ENCODE measurements around the gene SMIM45.

SMIM45 gene

DNA sequence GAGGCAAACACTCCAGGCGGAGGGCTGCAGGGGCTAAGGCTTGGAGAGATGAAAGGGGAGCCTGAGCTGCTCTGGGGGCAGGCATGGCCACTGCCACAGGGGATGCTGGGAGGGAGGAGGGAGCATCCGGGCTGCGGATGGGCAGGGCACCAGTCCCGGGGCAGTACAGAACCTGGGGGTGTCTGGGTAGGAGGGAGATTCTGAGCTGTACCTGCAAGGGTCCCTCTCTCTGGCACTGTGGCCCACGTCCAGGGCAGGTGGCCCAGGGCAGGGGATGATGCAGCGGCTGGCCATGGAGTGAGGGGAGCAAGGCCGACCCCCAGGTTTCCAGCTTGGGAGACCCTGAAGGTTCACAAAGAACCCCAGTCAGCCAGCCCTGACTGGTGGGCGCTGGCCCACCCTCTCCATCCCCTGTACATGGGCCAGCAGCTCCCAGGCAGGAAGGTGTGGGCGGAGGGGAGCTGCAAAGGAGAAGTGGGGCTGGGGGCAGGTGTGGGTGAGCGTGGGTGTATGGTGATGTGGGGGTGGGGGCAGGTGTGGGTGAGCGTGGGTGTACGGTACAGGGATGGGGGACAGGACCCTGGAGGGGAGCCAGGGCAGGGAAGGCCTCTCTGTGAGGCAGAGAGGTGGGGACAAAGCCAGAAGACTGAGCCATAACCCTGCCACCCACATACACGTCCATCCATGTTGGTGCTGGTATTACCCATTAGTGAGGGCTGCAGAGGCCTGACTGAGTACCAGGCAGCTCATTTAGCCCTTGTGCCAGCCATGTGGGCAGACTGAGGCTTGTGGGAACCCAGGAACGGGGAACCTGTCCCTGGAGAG, 23.1 kb upstream of the SMIM45 start:
- no peak overlapping the region for H3K27ac Mint-ChIP-seq
- no peak overlapping the region for H3K4me3 Mint-ChIP-seq
- H3K36me3 Mint-ChIP-seq, result peaks cover 3% of the 10 kb centered on the region
- H3K27me3 Mint-ChIP-seq, result peaks cover 6% of the 10 kb centered on the region
- intact Hi-C loops (cut with micrococcal nuclease), result no loop called here
- CTCF ChIA-PET, result interaction anchor here (1.0 to 1.1 kb wide), 2 partner anchors 12 to 31 kb away, joined by 3 read pairs; no protein-coding TSS in a partner anchor
- POLR2A ChIA-PET, result interaction anchor here (0.6 to 1.5 kb wide), 4 partner anchors 9 to 80 kb away, joined by 3 to 7 read pairs (median 4); no protein-coding TSS in a partner anchor
- no peaks in the 10 kb centered on the region for H3K9me3 Mint-ChIP-seq
- no peak for DNase-seq
- peaks cover 31% of the 10 kb centered on the region for H3K4me1 Mint-ChIP-seq (ENCODE audit: low read depth)

GRCh38 chr22:41929418-41929810, 22.5 kb upstream of the SMIM45 start:
- Mint-ChIP-seq H3K36me3 (peaks cover 3% of the 10 kb centered on the region), H3K27me3 (peaks cover 6% of the 10 kb centered on the region), H3K4me3 (no peak overlapping the region), H3K27ac (no peak overlapping the region), H3K4me1 (ENCODE audit: low read depth) (peaks cover 31% of the 10 kb centered on the region), H3K9me3 (no peaks in the 10 kb centered on the region)
- POLR2A ChIA-PET, result interaction anchor here (1.5 kb wide), 2 partner anchors 10 to 14 kb away, joined by 5 to 7 read pairs; no protein-coding TSS in a partner anchor
- intact Hi-C loops (cut with micrococcal nuclease), result no loop called here
- DNase-seq, result no peak
- CTCF ChIA-PET, result interaction anchor here (1.0 kb wide), 1 partner anchor 32 kb away, joined by 3 read pairs; no protein-coding TSS in a partner anchor

DNA sequence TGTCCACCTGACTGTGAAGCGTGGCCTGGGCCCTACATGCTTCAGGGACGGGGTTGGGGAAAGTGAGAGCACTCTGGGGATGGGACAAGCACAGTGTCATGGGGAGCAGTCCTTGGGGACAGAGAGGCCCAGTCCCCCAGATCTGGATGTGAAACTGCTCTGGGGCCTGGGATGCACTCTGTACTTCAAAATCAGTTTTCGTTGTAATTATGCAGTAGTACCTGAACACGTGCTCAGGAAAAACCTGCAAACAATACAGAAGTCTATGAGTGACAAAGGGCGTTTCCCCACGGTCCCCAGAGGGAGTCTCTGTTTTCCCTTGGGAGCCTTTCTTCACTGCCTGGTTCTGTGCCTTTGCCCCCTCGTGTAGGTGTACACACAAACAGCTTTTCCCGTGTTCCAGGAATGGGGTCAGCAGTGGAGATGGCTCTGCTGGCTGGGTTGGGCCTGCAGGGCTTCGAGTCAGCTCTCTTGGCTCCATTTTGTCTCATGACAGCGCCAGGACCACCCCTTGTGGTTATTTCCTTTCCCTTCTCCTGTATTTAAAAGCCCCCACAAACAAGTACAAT, 20.2 kb upstream of the SMIM45 start:
- no peak for DNase-seq
- ChIA-PET CTCF (interaction anchor here (0.6 kb wide), 2 partner anchors 30 to 462 kb away, joined by 3 to 6 read pairs; no protein-coding TSS in a partner anchor), POLR2A (no interaction called here)
- Mint-ChIP-seq H3K27ac (no peak overlapping the region), H3K9me3 (no peaks in the 10 kb centered on the region), H3K4me3 (no peak overlapping the region), H3K27me3 (no peaks in the 10 kb centered on the region), H3K36me3 (peaks cover 8% of the 10 kb centered on the region), H3K4me1 (ENCODE audit: low read depth) (peaks cover 20% of the 10 kb centered on the region)
- intact Hi-C loops (cut with micrococcal nuclease), result no loop called here

DNA sequence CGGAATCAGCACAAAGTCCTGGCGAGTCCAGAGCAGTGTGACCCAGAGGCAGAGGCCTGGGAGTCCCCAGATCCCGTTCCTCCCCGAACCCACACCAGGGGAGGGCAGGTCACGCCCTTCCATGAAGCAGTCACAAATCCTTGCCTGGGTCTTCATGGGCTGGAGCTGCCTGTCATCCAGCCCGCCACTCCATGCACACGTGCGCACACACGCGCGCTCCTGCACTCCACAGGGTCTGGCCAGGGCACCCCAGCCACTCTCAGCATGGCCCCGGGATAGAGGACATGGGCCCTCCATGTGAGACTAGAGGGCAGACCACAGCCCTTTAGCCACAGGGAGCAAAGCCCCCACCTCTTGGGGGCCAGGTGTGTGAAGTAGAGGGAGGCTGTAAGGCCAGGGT, 19.6 kb upstream of the SMIM45 start:
- intact Hi-C loops (cut with micrococcal nuclease), result no loop called here
- H3K9me3 Mint-ChIP-seq, result no peaks in the 10 kb centered on the region
- ChIA-PET CTCF (no interaction called here), POLR2A (no interaction called here)
- H3K36me3 Mint-ChIP-seq, result peaks cover 12% of the 10 kb centered on the region
- H3K4me1 Mint-ChIP-seq (ENCODE audit: low read depth), result peaks cover 17% of the 10 kb centered on the region
- H3K4me3 Mint-ChIP-seq, result no peak overlapping the region
- H3K27me3 Mint-ChIP-seq, result no peaks in the 10 kb centered on the region
- DNase-seq, result no peak
- H3K27ac Mint-ChIP-seq, result no peak overlapping the region

DNA sequence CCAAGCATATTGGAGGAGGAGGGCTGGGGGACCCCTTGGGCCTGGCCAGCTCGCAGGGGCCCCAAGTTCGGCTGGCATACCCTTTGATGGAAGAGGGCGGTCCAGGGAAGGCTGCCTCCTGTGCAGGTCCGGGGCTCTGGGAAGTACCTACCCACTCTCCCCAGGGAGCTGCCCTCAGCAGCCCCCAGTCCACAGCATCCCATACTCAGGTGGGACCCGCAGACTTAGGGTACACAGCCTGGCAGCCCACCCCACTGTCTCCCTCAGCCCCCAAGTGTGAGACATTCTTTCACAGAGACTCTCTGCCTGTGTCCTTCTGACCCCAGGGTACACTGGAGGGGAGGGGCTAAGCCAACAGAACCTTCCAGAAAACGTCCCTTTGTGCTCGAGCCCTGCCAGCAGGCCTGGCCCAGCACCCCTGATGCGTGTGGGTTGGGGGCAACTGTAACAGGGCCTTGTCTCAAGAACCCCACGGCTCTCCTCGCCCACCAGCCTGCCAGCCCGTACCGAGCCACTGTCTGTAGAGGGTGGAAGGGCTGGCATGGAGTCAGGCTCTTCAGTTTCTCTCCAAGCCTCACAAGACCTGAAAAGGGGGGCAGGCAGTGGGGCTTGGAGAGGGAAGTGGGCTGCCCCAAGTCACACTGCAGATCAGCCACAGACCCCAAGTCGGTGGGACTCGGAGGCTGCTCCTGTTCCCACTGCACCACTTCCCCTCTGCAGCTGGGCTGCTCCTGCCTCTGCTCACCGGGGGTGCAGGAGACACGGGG, 18.4 kb upstream of the SMIM45 start:
- peaks cover 16% of the 10 kb centered on the region for H3K36me3 Mint-ChIP-seq
- no peaks in the 10 kb centered on the region for H3K27me3 Mint-ChIP-seq
- H3K27ac Mint-ChIP-seq, result no peak overlapping the region
- no peak overlapping the region for H3K4me3 Mint-ChIP-seq
- CTCF ChIA-PET, result interaction anchor here (0.7 to 1.7 kb wide), 2 partner anchors 8 to 10 kb away, joined by 3 to 13 read pairs; partner anchors contain the start of gene TNFRSF13C
- H3K9me3 Mint-ChIP-seq, result no peaks in the 10 kb centered on the region
- intact Hi-C loops (cut with micrococcal nuclease), result no loop called here
- POLR2A ChIA-PET, result interaction anchor here (0.8 kb wide), 1 partner anchor 8 kb away, joined by 3 read pairs; no protein-coding TSS in a partner anchor
- H3K4me1 Mint-ChIP-seq (ENCODE audit: low read depth), result peaks cover 11% of the 10 kb centered on the region
- DNase-seq, result no peak

GRCh38 chr22:41934284-41935014, 17.5 kb upstream of the SMIM45 start:
- ChIA-PET CTCF (interaction anchor here (0.7 to 1.7 kb wide), 2 partner anchors 8 to 11 kb away, joined by 3 to 13 read pairs; partner anchors contain the start of gene TNFRSF13C), POLR2A (interaction anchor here (0.8 to 1.0 kb wide), 2 partner anchors 9 to 102 kb away, joined by 3 read pairs; partner anchors contain the start of gene SREBF2)
- Mint-ChIP-seq H3K4me1 (ENCODE audit: low read depth) (peaks cover 11% of the 10 kb centered on the region), H3K36me3 (peaks cover 23% of the 10 kb centered on the region), H3K27me3 (no peaks in the 10 kb centered on the region), H3K4me3 (no peak overlapping the region), H3K9me3 (no peaks in the 10 kb centered on the region), H3K27ac (no peak overlapping the region)
- DNase-seq, result no peak
- intact Hi-C loops (cut with micrococcal nuclease), result no loop called here

DNA sequence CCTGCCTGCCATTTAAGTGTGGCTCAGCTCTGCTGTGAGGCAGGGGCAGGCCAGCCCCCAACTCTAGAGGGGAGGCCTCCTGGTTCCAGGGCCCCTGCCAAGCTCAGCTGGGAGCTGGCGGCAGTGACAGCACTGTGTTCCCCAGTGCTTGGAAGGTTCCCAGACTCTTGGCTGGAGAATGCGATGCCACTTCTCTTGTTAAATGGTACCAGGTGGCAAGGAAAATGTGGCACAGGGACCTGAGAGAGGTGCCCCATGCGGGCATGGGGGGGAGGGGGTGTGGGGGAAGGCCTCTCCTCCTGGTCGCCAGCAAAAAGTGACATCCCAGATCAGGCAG, 17.0 kb upstream of the SMIM45 start:
- Mint-ChIP-seq H3K36me3 (peaks cover 27% of the 10 kb centered on the region), H3K4me3 (no peak overlapping the region), H3K9me3 (no peaks in the 10 kb centered on the region), H3K4me1 (ENCODE audit: low read depth) (peaks cover 16% of the 10 kb centered on the region), H3K27ac (no peak overlapping the region), H3K27me3 (no peaks in the 10 kb centered on the region)
- CTCF ChIA-PET, result interaction anchor here (1.7 kb wide), 1 partner anchor 9 kb away, joined by 13 read pairs; the partner anchor contains the start of gene TNFRSF13C
- intact Hi-C loops (cut with micrococcal nuclease), result no loop called here
- no peak for DNase-seq
- POLR2A ChIA-PET, result interaction anchor here (1.0 to 3.5 kb wide), 2 partner anchors 9 to 103 kb away, joined by 3 to 22 read pairs; partner anchors contain the start of genes SREBF2 and TNFRSF13C

DNA sequence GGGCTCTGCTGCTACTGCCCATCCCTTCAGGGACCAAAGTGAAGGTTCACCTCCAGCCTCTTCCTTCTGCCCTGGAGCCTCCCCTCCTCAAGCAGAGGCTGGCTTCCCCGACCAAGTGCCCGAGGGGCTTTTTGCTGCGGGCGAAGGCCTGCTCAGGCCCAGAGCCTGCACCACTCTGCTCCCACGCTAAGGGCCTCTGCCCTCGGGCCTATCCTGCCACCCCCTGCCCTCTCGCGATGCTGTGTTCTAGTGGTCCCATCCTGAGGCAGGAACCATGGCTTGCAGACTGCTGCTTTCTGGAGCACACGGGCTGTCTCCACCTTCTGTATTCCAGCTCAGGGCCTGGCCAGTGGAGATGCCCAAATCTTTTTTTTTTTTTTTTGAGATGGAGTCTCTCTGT, 16.4 kb upstream of the SMIM45 start:
- no peaks in the 10 kb centered on the region for H3K9me3 Mint-ChIP-seq
- CTCF ChIA-PET, result interaction anchor here (0.9 to 1.7 kb wide), 2 partner anchors 10 kb away, joined by 5 to 13 read pairs; partner anchors contain the start of gene TNFRSF13C
- no peak for DNase-seq
- POLR2A ChIA-PET, result interaction anchor here (0.6 to 3.5 kb wide), 3 partner anchors 10 to 108 kb away, joined by 3 to 22 read pairs (median 5); partner anchors contain the start of gene TNFRSF13C
- peaks cover 21% of the 10 kb centered on the region for H3K4me1 Mint-ChIP-seq (ENCODE audit: low read depth)
- H3K27me3 Mint-ChIP-seq, result no peaks in the 10 kb centered on the region
- intact Hi-C loops (cut with micrococcal nuclease), result no loop called here
- H3K27ac Mint-ChIP-seq, result no peak overlapping the region
- H3K4me3 Mint-ChIP-seq, result no peak overlapping the region
- H3K36me3 Mint-ChIP-seq, result peaks cover 31% of the 10 kb centered on the region

GRCh38 chr22:41936894-41937169, 15.1 kb upstream of the SMIM45 start:
- intact Hi-C loops (cut with micrococcal nuclease), result no loop called here
- ChIA-PET CTCF (interaction anchor here (1.0 kb wide), 1 partner anchor 11 kb away, joined by 7 read pairs; the partner anchor contains the start of gene TNFRSF13C), POLR2A (interaction anchor here (1.6 to 3.5 kb wide), 2 partner anchors 11 to 17 kb away, joined by 5 to 22 read pairs; partner anchors contain the start of gene TNFRSF13C)
- H3K27ac Mint-ChIP-seq, result peak overlapping the region; percentile 40
- no peak for DNase-seq
- peaks cover 35% of the 10 kb centered on the region for H3K4me1 Mint-ChIP-seq (ENCODE audit: low read depth)
- H3K36me3 Mint-ChIP-seq, result peaks cover 44% of the 10 kb centered on the region
- no peaks in the 10 kb centered on the region for H3K27me3 Mint-ChIP-seq
- no peaks in the 10 kb centered on the region for H3K9me3 Mint-ChIP-seq
- H3K4me3 Mint-ChIP-seq, result no peak overlapping the region

GRCh38 chr22:41939981-41940831, 11.7 kb upstream of the SMIM45 start:
- CTCF ChIA-PET, result interaction anchor here (0.6 to 3.8 kb wide), 29 partner anchors 9 to 504 kb away, joined by 3 to 60 read pairs (median 6); partner anchors contain the start of genes CCDC134, MEI1, SREBF2 and TNFRSF13C

More at GRCh38 chr22:41939981-41940831, 11.7 kb upstream of the SMIM45 start:
- peak overlapping the region; percentile 99 for H3K27ac Mint-ChIP-seq
- peaks cover 69% of the 10 kb centered on the region for H3K36me3 Mint-ChIP-seq
- peaks cover 62% of the 10 kb centered on the region for H3K4me1 Mint-ChIP-seq (ENCODE audit: low read depth)
- no peaks in the 10 kb centered on the region for H3K27me3 Mint-ChIP-seq
- peak overlapping the region; percentile 80 for H3K4me3 Mint-ChIP-seq
- intact Hi-C loops (cut with micrococcal nuclease), result loop anchor here (1.0 to 5.0 kb wide), 11 partner anchors 13 to 319 kb away; partner anchors contain the start of genes DESI1, TNFRSF13C, WBP2NL and XRCC6
- POLR2A ChIA-PET, result interaction anchor here (0.7 to 3.9 kb wide), 23 partner anchors 12 to 252 kb away, joined by 3 to 28 read pairs (median 6); partner anchors contain the start of genes CCDC134, NDUFA6, SHISA8 and SMDT1
- H3K9me3 Mint-ChIP-seq, result no peaks in the 10 kb centered on the region
- DNase-seq, result peak; percentile 99
